Epithelial cell of esophagus (primary cell): Measurements from ENCODE around the gene GANAB.

ENCODE experiments used
- DNase-seq: peaks from one replicate; pipeline ENCODE4 v3.0.0; 2010; ENCODE audit warnings: low read depth
- H3K4me3 ChIP-seq: 2 replicates; pipeline ENCODE4 v1.5.1; 2011; ENCODE audit warnings: mild to moderate bottlenecking, low read length, control low read depth
- TF ChIP-seq, protein P1 (sequence below): IDR thresholded peaks from 2 replicates; pipeline ENCODE4 v1.5.1; 2011; ENCODE audit warnings: low read depth, mild to moderate bottlenecking, low read length, control low read depth, inconsistent platforms; ENCODE audit not compliant: insufficient read depth; ENCODE audit errors: missing control alignments

GANAB gene

GRCh38 chr11:62602141-62603071 lies 44.0 kb downstream of the GANAB start:
- DNase-seq = peak; percentile 74

GRCh38 chr11:62601372-62602140 lies 44.9 kb downstream of the GANAB start, which contains the start of gene MTA2:
TSS of gene MTA2 (minus strand) at chr11:62601865. CDS start at chr11:62601450, 415 bp downstream.
- H3K4me3 ChIP-seq = peak within 1 kb of the TSS; percentile 85
- TF ChIP-seq, protein P1, sequence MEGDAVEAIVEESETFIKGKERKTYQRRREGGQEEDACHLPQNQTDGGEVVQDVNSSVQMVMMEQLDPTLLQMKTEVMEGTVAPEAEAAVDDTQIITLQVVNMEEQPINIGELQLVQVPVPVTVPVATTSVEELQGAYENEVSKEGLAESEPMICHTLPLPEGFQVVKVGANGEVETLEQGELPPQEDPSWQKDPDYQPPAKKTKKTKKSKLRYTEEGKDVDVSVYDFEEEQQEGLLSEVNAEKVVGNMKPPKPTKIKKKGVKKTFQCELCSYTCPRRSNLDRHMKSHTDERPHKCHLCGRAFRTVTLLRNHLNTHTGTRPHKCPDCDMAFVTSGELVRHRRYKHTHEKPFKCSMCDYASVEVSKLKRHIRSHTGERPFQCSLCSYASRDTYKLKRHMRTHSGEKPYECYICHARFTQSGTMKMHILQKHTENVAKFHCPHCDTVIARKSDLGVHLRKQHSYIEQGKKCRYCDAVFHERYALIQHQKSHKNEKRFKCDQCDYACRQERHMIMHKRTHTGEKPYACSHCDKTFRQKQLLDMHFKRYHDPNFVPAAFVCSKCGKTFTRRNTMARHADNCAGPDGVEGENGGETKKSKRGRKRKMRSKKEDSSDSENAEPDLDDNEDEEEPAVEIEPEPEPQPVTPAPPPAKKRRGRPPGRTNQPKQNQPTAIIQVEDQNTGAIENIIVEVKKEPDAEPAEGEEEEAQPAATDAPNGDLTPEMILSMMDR = no peak
- DNase-seq = peak; percentile 98

More at GRCh38 chr11:62602141-62603071, 44.0 kb downstream of the GANAB start:
- H3K4me3 ChIP-seq = peak overlapping the region; percentile 85
- TF ChIP-seq, protein P1 = peak; percentile 23

GRCh38 chr11:62601122-62601371 lies 45.4 kb downstream of the GANAB start:
- DNase-seq = peak; percentile 26
- H3K4me3 ChIP-seq = peak overlapping the region; percentile 85
- TF ChIP-seq, protein P1 = no peak

DNA sequence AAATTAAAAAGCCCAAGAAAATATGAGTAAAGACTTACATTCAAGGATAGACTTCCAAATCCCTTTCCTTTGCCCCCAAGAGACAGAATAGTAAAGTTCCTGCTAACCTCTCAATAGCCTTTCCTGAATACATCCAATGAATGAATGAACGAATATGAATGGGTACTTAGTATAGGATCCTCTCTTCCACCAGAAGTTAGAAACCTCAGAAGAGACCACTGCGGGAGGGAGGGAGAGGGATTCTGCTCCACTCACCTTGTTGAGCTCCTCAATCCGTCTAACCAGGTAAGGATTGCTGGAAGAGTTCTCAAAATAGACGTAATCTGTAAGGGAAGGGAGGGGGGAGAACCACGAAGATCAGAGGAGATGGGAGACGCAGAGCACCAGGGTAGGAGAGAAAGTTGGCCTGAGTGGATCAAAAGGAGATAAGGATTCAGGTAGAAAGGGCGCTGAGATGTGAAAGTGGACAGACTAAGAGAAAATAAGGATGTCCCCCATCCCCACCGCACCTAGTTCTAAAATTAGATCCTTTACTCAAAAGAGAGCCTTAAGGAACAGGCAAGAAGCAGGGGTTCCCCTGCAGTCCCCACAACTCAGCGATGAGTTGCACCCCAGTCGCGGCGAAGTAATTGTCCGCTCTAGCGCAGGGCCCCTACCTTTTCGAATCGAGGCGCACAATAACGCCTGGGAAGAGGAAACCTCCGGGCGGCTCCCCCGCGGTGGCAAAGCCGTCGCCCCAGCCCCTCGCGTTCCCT lies 45.9 kb downstream of the GANAB start:
- TF ChIP-seq, protein P1 = no peak
- DNase-seq = no peak
- H3K4me3 ChIP-seq = peak overlapping the region; percentile 85

DNA sequence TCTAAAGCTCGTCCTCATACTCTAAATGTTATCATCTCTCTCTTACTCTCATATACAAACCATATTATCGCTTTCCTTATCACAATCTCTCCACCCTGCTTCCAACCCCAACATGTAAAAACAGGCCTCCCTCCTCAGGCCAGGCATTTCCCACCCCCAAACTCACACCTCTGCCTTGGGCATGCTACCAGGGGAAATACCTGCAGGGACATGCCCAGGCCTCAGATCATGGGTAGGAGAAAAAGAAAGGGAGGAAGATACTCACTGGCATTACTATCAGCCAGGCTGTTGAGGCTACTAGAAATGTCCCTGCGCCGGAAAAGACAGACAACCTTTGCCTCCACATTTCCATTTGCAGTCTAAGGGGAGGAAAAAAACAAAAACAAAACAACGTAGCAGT lies 46.5 kb downstream of the GANAB start:
- H3K4me3 ChIP-seq = peak overlapping the region; percentile 85
- TF ChIP-seq, protein P1 = no peak
- DNase-seq = peak; percentile 97

GRCh38 chr11:62599069-62599696 lies 47.2 kb downstream of the GANAB start:
- TF ChIP-seq, protein P1 = no peak
- DNase-seq = peak; percentile 98
- H3K4me3 ChIP-seq = peak overlapping the region; percentile 85
